ENCODE results near the gene CHN2.

DNA sequence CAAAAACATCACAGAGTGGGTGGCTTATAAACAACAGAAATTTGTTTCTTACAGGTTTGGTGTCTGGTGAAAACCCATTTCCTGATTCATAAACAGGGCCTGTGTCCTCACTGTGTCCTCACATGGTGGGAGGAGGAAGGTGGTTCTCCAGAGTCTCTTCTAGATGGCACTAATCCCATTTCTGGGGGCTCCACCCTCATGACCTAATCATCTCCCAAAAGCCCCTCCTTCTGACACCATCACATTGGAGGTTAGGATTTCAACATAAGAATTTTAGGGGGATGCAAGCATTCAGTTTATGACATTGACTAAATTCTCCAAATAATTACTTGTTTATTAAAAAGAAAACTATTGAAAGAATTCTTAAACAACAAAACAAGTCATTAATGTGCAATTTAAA, 116.0 kb downstream of the CHN2 start:
- TF ChIP-seq, protein P1, sequence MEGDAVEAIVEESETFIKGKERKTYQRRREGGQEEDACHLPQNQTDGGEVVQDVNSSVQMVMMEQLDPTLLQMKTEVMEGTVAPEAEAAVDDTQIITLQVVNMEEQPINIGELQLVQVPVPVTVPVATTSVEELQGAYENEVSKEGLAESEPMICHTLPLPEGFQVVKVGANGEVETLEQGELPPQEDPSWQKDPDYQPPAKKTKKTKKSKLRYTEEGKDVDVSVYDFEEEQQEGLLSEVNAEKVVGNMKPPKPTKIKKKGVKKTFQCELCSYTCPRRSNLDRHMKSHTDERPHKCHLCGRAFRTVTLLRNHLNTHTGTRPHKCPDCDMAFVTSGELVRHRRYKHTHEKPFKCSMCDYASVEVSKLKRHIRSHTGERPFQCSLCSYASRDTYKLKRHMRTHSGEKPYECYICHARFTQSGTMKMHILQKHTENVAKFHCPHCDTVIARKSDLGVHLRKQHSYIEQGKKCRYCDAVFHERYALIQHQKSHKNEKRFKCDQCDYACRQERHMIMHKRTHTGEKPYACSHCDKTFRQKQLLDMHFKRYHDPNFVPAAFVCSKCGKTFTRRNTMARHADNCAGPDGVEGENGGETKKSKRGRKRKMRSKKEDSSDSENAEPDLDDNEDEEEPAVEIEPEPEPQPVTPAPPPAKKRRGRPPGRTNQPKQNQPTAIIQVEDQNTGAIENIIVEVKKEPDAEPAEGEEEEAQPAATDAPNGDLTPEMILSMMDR (IDR thresholded peaks at IDR 0.05) = no peak
- TF ChIP-seq POLR2A (IDR thresholded peaks at IDR 0.05) (no peak), EP300 (IDR thresholded peaks at IDR 0.05) (no peak)
